HepG2 (cell line): ENCODE measurements around the gene PFKL. TPM values are rescaled to one million over a fixed set of nuclear protein-coding genes. Genes with fewer than 3 reads are reported as not detected.

Experiments used
- ELF4 ChIP-seq: sonication (generic); formaldehyde crosslinking; IDR thresholded peaks from 2 replicates; pipeline ENCODE4 v1.5.0; 2020; ENCODE audit warnings: missing genetic modification reagents, mild to moderate bottlenecking, moderate library complexity, borderline replicate concordance
- MAFK ChIP-seq, 2 experiments: IDR thresholded peaks in 1 of 2; conservative IDR thresholded peaks in 1 of 2; 2 replicates each; pipeline ENCODE4 v1.6.1; 2011; ENCODE audit warnings: improper control_type of control experiment in 2 of 2, low read length in 2 of 2
- MED1 ChIP-seq: sonication (generic); formaldehyde crosslinking; IDR thresholded peaks from 2 replicates; pipeline ENCODE4 v1.4.0; 2020; ENCODE audit warnings: missing genetic modification reagents
- RXRB ChIP-seq: IDR thresholded peaks from 2 replicates; pipeline ENCODE4 v1.6.1; 2016; ENCODE audit warnings: borderline replicate concordance, missing genetic modification reagents, missing compliant biosample characterization
- ZBTB7A ChIP-seq: sonication (generic); formaldehyde crosslinking; IDR thresholded peaks from 2 replicates; pipeline ENCODE4 v1.8.0; 2022; ENCODE audit warnings: mild to moderate bottlenecking, missing genetic modification reagents
- ZNF180 ChIP-seq: sonication (generic); formaldehyde crosslinking; IDR thresholded peaks from 2 replicates; pipeline ENCODE4 v1.4.0; 2020; ENCODE audit warnings: low read depth, missing genetic modification reagents, borderline replicate concordance
- ZNF225 ChIP-seq: sonication (generic); formaldehyde crosslinking; IDR thresholded peaks from 2 replicates; pipeline ENCODE4 v1.4.0; 2020; ENCODE audit warnings: mild to moderate bottlenecking, missing genetic modification reagents
- ZNF383 ChIP-seq: sonication (generic); formaldehyde crosslinking; IDR thresholded peaks from 2 replicates; pipeline ENCODE4 v1.4.0; 2020; ENCODE audit warnings: missing genetic modification reagents, mild to moderate bottlenecking, borderline replicate concordance
- ZNF468 ChIP-seq: sonication (generic); formaldehyde crosslinking; IDR thresholded peaks from 2 replicates; pipeline ENCODE4 v1.8.0; 2022; ENCODE audit warnings: mild to moderate bottlenecking, moderate library complexity, missing genetic modification reagents
- ZNF605 ChIP-seq: sonication (generic); formaldehyde crosslinking; IDR thresholded peaks from 2 replicates; pipeline ENCODE4 v1.8.0; 2022; ENCODE audit warnings: mild to moderate bottlenecking, missing genetic modification reagents
- ZNF775 ChIP-seq: sonication (generic); formaldehyde crosslinking; IDR thresholded peaks from 2 replicates; pipeline ENCODE4 v1.4.0; 2020; ENCODE audit warnings: missing genetic modification reagents, mild to moderate bottlenecking, moderate library complexity, borderline replicate concordance
- polyA plus RNA-seq, 8 experiments: library from polyadenylated mRNA; depleted of rRNA in 3 of 8; stranded (reverse) in 7 of 8; unstranded in 1 of 8; fragments of >200 nt; fragmentation: Illumina TruSeq in 4 of 8; extraction: Trizol in 4 of 8; gene quantifications; 2 replicates each; pipeline versions ENCODE4 v1.2.1 to v1.2.3, GENCODE V29; 2011 to 2016; ENCODE audit warnings: low read depth in 4 of 8, missing spikeins in 1 of 8, mixed read lengths in 1 of 8; ENCODE audit not compliant: insufficient read depth in 1 of 8
- total RNA-seq, 5 experiments: library from RNA; depleted of rRNA; stranded (reverse); fragments of >200 nt; fragmentation: Illumina TruSeq; extraction: Trizol; gene quantifications; 2 replicates each; pipeline ENCODE4 v1.2.3, GENCODE V29; 2016; ENCODE audit warnings: low read depth in 1 of 5
- TF ChIP-seq, protein P1 (sequence below): sonication (generic); formaldehyde crosslinking; conservative IDR thresholded peaks from 2 replicates; pipeline ENCODE4 v1.4.0; 2020; ENCODE audit warnings: missing genetic modification reagents
- TF ChIP-seq, protein P2 (sequence below): sonication (generic); formaldehyde crosslinking; IDR thresholded peaks from 2 replicates; pipeline ENCODE4 v1.8.1; 2023; ENCODE audit warnings: mild to moderate bottlenecking, missing genetic modification reagents
- TF ChIP-seq, protein P3 (sequence below): sonication (generic); formaldehyde crosslinking; IDR thresholded peaks from 2 replicates; pipeline ENCODE4 v1.4.0; 2020; ENCODE audit warnings: missing genetic modification reagents
- TF ChIP-seq, protein P4 (sequence below): IDR thresholded peaks from 2 replicates; pipeline ENCODE4 v1.6.1; 2016; ENCODE audit warnings: control low read depth
- TF ChIP-seq, protein P5 (sequence below): sonication (generic); formaldehyde crosslinking; IDR thresholded peaks from 2 replicates; pipeline ENCODE4 v1.4.0; 2020; ENCODE audit warnings: missing genetic modification reagents
- TF ChIP-seq, protein P6 (sequence below): sonication (generic); formaldehyde crosslinking; IDR thresholded peaks from 2 replicates; pipeline ENCODE4 v1.9.0; 2021; ENCODE audit warnings: missing genetic modification reagents, borderline replicate concordance
- TF ChIP-seq, protein P7 (sequence below): sonication (generic); formaldehyde crosslinking; IDR thresholded peaks from 2 replicates; pipeline ENCODE4 v1.4.0; 2020; ENCODE audit warnings: missing genetic modification reagents

Gene PFKL
- total and polyA plus RNA-seq, 2 of the 13 experiments (the other 11 are each of a cell fraction or from before 2014, with no cell fraction given): 92.8 to 106 TPM

DNA sequence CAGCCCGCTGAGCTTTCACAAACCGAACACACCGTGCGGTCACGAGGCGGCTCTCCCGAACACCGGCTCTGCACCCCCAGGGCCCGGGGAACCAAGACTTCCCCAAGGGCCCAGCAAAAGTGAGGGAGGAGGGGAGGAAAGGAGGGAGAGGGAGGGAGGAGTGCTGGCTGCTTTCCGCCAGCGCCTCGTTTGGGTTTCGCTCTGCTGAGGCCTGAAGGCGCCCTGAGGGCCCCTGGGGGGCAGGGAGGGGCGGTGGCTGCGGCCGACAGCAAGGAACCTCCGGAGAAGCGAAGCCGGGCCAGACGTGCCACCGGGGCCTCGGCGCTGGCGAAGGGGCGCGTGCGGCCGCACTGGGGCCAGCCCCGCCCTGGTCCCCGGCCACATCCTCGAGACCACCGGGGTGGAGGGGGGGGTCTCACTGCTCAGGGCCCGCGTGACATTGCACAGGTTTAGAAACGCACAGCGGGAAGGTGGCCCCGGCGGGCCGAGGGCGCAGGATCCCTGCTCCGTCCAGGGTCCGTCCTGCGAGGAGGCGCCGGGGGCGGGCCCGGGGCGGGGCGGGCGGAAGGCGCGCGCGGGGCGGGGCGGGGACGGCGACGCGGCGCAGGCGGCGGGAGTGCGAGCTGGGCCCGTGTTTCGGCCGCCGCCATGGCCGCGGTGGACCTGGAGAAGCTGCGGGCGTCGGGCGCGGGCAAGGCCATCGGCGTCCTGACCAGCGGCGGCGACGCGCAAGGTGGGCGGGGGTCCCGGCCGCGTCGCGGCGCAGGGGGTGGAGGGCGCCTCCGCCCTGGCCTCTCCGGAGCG lies at the start of gene PFKL (continued):
- TF ChIP-seq, protein P1, sequence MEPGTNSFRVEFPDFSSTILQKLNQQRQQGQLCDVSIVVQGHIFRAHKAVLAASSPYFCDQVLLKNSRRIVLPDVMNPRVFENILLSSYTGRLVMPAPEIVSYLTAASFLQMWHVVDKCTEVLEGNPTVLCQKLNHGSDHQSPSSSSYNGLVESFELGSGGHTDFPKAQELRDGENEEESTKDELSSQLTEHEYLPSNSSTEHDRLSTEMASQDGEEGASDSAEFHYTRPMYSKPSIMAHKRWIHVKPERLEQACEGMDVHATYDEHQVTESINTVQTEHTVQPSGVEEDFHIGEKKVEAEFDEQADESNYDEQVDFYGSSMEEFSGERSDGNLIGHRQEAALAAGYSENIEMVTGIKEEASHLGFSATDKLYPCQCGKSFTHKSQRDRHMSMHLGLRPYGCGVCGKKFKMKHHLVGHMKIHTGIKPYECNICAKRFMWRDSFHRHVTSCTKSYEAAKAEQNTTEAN (CRISPR knock-in tag): peak; percentile 33; the same call in 1 of the 2 replicates
- no peak for TF ChIP-seq ZNF775 (CRISPR knock-in tag)
- TF ChIP-seq RXRB (CRISPR knock-in tag): no peak
- peak; percentile 16; the same call in 1 of the 2 replicates for TF ChIP-seq ELF4 (CRISPR knock-in tag)
- TF ChIP-seq ZNF605 (CRISPR knock-in tag): peak; percentile 21; the same call in 1 of the 2 replicates
- TF ChIP-seq ZBTB7A (CRISPR knock-in tag): peak; percentile 24; the same call in 1 of the 2 replicates
- no peak for TF ChIP-seq MED1 (CRISPR knock-in tag)
- TF ChIP-seq, protein P2, sequence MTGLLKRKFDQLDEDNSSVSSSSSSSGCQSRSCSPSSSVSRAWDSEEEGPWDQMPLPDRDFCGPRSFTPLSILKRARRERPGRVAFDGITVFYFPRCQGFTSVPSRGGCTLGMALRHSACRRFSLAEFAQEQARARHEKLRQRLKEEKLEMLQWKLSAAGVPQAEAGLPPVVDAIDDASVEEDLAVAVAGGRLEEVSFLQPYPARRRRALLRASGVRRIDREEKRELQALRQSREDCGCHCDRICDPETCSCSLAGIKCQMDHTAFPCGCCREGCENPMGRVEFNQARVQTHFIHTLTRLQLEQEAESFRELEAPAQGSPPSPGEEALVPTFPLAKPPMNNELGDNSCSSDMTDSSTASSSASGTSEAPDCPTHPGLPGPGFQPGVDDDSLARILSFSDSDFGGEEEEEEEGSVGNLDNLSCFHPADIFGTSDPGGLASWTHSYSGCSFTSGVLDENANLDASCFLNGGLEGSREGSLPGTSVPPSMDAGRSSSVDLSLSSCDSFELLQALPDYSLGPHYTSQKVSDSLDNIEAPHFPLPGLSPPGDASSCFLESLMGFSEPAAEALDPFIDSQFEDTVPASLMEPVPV (CRISPR knock-in tag): no peak
- TF ChIP-seq ZNF225 (CRISPR knock-in tag): no peak
- TF ChIP-seq, protein P3, sequence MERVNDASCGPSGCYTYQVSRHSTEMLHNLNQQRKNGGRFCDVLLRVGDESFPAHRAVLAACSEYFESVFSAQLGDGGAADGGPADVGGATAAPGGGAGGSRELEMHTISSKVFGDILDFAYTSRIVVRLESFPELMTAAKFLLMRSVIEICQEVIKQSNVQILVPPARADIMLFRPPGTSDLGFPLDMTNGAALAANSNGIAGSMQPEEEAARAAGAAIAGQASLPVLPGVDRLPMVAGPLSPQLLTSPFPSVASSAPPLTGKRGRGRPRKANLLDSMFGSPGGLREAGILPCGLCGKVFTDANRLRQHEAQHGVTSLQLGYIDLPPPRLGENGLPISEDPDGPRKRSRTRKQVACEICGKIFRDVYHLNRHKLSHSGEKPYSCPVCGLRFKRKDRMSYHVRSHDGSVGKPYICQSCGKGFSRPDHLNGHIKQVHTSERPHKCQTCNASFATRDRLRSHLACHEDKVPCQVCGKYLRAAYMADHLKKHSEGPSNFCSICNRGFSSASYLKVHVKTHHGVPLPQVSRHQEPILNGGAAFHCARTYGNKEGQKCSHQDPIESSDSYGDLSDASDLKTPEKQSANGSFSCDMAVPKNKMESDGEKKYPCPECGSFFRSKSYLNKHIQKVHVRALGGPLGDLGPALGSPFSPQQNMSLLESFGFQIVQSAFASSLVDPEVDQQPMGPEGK (CRISPR knock-in tag): peak; percentile 86
- no peak for TF ChIP-seq ZNF383 (CRISPR knock-in tag)
- TF ChIP-seq, protein P4, sequence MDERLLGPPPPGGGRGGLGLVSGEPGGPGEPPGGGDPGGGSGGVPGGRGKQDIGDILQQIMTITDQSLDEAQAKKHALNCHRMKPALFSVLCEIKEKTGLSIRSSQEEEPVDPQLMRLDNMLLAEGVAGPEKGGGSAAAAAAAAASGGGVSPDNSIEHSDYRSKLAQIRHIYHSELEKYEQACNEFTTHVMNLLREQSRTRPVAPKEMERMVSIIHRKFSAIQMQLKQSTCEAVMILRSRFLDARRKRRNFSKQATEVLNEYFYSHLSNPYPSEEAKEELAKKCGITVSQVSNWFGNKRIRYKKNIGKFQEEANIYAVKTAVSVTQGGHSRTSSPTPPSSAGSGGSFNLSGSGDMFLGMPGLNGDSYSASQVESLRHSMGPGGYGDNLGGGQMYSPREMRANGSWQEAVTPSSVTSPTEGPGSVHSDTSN (CRISPR knock-in tag): no peak
- no peak for TF ChIP-seq MAFK (conservative IDR thresholded peaks at IDR 0.05 in 1 of 2, IDR thresholded peaks at IDR 0.05 in 1 of 2; ENCODE audit: low read length in 2 of 2)
- TF ChIP-seq, protein P5, sequence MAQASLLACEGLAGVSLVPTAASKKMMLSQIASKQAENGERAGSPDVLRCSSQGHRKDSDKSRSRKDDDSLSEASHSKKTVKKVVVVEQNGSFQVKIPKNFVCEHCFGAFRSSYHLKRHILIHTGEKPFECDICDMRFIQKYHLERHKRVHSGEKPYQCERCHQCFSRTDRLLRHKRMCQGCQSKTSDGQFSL (CRISPR knock-in tag): peak; percentile 39; the same call in 1 of the 2 replicates
- TF ChIP-seq ZNF180 (CRISPR knock-in tag): no peak
- TF ChIP-seq, protein P6, sequence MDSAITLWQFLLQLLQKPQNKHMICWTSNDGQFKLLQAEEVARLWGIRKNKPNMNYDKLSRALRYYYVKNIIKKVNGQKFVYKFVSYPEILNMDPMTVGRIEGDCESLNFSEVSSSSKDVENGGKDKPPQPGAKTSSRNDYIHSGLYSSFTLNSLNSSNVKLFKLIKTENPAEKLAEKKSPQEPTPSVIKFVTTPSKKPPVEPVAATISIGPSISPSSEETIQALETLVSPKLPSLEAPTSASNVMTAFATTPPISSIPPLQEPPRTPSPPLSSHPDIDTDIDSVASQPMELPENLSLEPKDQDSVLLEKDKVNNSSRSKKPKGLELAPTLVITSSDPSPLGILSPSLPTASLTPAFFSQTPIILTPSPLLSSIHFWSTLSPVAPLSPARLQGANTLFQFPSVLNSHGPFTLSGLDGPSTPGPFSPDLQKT (CRISPR knock-in tag): no peak
- no peak for TF ChIP-seq ZNF468 (CRISPR knock-in tag)
- TF ChIP-seq, protein P7, sequence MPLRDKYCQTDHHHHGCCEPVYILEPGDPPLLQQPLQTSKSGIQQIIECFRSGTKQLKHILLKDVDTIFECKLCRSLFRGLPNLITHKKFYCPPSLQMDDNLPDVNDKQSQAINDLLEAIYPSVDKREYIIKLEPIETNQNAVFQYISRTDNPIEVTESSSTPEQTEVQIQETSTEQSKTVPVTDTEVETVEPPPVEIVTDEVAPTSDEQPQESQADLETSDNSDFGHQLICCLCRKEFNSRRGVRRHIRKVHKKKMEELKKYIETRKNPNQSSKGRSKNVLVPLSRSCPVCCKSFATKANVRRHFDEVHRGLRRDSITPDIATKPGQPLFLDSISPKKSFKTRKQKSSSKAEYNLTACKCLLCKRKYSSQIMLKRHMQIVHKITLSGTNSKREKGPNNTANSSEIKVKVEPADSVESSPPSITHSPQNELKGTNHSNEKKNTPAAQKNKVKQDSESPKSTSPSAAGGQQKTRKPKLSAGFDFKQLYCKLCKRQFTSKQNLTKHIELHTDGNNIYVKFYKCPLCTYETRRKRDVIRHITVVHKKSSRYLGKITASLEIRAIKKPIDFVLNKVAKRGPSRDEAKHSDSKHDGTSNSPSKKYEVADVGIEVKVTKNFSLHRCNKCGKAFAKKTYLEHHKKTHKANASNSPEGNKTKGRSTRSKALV (CRISPR knock-in tag): peak; percentile 60; the same call in 1 of the 2 replicates
